Endothelial cell of hepatic sinusoid (primary cell): ENCODE data around the gene SNPH.

Source experiments
- in situ Hi-C: cut with HindIII; loops from 2 replicates; pipeline ENCODE4 v1.10.0; 2017; ENCODE audit warnings: low sequenced_read_pairs

SNPH gene

DNA sequence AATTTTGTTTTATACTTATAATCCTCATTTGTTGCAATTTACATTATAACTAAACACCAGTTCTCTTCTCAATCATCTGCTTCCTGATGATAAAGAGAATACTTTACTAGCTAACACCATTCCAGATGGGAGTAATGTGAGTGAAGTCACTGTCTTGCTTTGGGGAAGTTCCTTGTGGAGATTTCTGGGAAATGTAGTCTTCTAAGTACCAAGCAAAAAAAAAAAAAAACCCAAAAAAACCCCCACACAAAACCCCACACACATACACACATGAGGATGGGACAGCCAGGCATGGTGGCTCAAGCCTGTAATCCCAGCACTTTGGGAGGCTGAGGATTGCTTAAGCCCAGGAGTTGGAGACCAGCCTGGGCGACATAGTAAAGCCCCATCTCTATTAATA is 2.2 kb upstream of the SNPH start:
- in situ Hi-C loops, result no loop called here

DNA sequence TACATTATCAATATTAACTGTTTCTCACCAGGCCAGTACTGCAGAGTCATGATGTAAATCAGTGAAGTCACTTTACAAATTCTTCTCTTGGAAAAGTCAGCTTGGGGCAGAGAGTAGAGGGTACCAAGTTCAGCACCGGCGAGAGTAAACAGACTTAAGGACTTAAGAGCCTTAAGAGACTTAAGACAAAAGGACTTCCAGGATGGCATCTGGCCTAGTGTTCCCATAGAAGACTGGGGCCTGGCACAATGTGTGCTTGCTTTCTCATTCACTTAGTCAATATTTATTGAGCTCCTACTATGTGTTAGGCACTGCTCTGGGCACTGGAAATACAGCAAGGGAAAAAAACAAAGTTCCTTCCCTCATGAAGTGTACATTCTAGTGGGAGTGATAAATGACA is 1.4 kb upstream of the SNPH start:
- in situ Hi-C loops, result no loop called here

DNA sequence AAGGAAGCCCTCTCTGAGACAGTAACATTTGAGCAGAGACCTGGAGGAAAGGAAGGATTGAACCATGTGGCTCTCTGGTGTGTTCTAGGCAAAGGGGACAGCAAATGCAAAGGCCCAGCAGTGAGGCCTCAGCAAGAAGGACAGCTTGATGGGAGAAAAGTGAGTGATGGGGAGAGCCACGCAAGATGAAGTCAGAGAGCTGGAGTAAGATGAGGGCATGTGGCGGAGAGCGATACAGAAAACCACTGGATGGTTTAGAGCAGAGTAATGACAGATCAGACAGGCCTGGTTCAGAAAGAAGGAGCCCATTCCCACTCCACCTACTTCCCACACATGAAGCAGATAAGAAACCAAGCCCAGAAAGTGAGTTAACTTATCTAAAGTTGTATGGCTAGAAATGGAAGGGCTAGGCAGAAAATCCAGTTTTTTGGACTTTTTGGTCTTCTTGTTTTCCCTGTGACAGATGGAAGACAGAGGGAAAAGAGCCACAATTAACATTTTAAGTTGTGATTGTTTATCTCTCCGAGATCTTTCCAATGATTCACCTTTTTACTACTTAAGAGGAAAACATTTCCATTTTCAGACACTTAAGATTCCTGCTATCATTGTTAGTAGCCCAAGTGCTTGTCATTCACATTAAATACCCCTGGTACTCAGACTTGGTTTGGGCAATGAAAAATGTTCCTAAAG is 723 bp upstream of the SNPH start:
- in situ Hi-C loops, result no loop called here

DNA sequence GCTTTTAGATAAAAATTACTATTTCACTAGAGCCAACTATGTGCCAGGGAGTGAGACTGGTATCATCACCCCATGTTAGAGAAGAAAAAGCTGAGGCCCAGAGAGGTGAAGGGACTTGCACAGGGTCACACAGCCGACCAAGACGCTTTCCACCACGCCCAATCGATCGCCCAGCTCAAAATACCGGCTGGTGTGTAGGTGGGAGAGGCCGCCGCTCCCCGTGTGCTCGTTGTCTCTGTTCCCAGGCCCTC is 253 bp upstream of the SNPH start:
- in situ Hi-C loops, result no loop called here

DNA sequence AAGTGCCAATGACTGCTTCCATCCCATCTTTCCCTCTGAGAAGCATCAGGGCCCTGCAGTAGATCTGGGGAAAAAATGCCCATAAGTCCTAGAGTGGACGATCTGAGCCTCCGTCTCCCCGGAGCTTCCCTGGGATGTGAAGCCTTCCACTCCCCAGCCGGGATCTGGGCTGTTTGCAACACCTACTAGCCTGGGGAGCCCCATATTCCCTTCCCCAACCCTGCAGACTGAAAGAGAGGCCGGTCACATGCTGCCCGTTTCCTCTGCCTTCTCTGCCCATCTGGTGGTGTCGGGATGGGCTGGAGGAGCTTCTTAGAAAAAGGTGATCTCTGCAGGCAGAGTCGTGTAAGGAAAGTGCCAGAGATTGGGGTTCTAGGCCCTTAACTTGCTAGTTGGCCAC is 1.1 kb downstream of the SNPH start:
- in situ Hi-C loops, result no loop called here

DNA sequence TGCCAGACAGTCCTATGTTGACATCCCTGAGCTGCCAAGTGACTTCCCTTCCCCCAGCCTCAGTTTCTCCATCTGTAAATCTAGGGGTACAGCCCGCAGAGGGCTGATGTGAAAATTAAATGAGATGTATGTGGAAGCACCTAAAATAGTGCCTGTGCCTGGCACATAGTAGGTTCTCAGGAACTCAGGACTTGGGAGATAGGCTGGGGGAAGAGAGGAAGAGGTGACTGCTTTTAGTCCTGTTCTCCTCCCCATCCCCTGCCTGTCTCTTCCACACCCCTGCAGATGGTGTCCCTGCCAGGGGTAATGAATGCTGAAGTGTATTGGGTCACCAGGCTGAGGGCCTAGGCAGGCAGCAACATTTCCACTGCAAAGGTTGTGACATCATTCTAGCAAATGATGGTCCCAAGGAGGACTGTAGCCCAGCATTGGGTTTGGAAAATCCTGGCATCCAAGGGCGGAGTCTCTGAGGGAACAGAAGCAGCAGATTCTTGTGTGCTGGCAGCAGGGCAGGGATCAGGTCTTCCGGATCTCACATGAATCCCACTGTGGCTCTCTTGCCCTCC is 1.8 kb downstream of the SNPH start:
- in situ Hi-C loops, result no loop called here

DNA sequence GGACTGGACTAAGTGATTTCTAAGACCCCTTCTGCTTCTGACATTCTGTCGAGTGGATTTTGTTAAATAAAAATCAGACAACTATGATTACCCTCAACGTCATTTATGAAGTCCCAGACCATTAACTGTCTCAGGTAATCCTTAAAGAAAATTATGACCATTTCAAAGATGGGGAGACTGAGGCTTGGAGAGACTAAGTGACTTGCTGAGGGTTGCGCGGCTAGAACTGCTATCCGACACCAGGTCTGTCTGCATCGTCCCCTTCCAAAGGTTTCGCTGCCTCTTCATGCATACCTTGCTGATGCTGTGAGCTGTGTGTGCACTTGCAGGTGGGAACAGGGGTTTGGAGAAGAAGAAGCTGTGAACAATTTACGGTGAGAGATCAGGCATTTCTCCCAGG is 3.1 kb downstream of the SNPH start:
- in situ Hi-C loops, result no loop called here

DNA sequence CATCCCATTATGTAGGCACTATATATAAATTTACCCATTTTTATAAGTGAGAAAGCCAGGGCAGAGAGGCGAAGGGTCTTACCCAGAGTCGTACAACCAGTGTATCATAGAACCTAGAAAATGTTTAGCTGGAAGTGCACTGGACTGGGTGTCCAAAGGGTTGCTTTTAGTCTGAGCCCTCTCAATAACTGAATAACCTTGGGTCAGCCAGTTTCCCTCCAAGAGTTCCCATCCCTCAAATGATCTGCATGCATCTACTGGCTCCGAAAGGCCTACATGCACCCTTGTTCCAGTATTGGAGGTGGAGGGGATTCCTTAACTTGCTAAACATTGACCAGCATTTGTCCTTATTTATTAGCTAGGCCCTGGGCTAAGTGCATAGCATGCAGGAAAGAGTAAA is 3.8 kb downstream of the SNPH start:
- in situ Hi-C loops, result no loop called here

DNA sequence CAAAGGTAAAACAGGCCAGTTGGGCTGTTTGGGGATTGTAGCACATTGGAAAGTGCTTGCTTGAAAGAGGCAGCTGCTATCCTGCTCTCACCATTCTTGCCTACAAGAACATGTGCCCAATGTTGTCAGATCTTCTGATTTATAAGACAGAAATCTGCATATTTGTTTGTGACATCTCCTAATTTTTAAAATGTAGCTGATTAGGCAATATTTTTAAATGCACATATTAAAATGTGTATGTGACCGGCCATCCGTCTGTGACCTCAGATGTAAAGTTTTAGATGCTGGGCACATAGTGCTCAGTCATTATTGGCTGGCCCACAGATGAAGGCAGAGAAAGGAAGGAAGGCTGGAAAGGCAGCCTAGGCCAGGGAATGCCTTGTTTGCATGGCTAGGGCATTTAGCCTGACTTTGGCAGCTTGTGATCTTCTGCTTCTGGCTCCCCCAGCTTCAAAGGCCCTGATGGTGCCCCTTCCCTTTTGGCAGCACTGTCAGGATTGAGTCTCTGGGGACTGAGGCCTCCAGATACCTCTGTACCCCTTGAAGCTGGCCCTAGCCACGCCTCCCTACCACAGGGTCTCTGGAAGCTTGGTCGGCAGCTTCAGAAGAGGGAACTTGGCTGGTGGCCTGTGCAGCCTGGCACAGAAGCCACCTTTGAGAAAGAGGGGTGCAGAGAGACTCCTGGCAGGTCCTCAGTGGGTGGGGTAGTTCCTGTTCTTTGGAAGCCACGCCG is 6.4 kb downstream of the SNPH start:
- in situ Hi-C loops, result no loop called here

DNA sequence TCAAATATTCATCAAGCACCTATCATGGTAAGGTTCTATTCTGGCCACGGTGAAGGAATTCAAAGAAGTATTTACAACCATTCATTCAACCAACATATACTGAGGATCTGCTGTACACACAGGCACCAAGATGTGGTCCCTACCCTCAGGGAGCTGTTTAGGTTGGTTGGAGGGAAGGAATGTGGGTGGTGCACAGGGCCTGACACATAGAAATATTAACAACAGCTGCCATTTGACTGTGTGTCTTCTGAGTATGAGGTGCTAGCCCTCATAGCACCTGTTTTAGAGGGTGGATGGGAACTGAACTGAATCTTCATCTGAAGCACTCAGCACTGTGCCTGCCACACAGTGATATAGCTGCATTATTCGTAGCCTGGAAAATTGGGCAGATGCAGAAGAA is 7.3 kb downstream of the SNPH start:
- in situ Hi-C loops, result no loop called here

DNA sequence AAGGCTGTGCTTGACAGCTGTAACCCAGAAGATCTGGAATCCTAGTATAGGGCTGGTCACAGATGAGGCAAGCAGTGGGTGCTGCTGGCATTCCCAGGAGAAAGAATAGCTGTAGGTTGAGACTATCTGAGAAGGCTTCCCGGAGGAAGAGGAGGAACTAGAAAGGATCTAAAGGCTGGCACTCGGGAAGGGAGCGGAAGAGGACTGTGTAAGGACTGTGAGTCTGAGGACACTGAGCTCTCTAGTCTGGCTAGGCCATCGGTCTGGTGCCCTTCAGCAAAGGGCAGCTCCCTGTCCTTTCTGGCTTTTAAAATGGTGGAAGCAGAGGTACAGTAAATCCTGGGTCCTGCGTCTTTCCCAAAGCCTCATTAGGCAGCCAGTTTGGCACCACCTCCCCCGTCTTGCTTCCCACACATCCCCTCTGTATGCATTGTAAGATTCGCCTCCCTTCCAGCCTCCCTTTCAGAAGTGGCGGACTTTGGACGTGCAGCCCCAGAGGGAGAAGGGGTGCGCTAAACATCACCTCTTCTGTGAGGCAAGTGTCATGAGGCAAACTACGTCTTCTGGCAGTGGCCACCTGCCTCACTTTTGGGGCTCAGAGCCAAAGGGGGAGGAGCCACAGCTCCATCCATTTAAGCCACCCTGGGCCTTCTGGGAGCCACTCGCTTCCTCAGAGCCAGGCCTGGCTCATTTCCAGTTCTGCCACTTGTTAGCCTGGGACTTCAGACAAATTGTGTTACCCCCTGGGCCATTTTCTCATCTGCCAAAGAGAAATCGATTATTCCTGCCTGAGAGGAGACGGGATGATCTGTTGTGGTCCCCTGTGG is 8.6 kb downstream of the SNPH start:
- in situ Hi-C loops, result no loop called here

DNA sequence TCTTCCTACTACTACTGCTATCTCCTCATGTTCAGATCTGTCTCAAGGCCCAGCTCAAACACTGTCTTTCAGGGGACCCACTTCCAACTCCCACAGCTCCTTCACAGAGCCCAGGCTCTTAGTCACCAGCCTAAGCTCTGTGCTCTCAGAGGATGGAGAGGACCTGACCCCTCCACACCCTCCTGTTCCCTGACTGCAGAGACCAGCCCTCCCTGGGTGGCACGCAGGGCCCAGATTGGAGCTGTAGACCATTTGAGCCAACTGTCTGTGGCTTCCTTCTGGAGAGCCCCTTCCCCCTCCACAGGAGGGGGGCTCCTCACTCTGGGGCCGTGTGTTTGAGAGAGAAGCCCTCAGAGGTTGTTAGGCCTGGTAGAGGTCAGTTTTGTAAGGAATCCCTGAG is 9.8 kb downstream of the SNPH start:
- in situ Hi-C loops, result no loop called here

DNA sequence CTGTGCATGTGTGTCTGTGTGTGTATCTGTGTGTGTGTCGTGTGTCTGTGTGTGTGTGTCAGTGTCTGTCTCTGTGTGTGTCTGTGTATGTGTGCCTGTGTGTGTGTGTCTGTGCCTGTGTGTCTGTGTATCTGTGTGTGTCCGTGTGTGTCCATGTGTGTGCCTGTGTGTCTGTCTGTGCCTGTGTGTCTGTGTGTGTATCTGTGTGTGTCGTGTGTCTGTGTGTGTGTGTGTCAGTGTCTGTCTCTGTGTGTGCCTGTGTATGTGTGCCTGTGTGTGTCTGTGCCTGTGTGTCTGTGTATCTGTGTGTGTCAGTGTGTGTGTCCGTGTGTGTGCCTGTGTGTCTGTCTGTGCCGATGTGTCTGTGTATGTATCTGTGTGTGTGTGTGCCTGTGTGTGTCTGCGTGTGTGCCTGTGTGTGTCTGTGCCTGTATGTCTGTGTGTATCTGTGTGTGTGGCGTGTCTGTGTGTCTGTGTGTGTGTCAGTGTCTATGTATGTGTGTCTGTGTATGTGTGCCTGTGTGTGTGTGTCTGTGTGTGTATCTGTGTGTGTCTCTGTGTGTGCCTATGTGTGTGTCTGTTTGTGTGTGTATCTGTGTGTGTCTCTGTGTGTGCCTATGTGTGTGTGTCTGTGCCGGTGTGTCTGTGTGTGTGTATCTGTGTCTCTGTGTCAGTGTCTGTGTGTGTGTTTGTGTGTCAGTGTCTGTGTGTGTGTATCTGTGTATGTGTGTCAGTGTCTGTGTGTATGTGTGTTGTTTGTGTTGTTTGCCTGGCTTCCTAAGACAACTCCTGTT is 11.6 kb downstream of the SNPH start:
- in situ Hi-C loops, result no loop called here

DNA sequence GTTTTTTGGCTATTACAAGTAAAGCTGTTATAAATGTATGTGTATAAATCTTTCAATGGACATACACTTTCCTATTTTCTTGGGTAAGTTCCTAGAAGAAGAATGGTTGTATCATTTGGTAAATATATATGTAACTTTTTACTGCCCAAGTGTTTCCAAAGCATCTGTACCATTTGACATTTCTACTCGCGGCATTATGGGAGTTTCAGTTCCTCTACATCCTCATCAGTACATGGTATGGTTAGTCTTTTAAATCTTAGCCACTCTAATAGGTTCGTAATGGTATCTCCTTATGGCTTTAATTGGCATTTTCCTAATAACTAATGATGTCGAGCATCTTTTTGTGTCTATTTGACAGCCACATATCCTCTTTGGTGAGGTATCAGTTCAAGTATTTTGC is 12.9 kb downstream of the SNPH start:
- in situ Hi-C loops, result no loop called here

DNA sequence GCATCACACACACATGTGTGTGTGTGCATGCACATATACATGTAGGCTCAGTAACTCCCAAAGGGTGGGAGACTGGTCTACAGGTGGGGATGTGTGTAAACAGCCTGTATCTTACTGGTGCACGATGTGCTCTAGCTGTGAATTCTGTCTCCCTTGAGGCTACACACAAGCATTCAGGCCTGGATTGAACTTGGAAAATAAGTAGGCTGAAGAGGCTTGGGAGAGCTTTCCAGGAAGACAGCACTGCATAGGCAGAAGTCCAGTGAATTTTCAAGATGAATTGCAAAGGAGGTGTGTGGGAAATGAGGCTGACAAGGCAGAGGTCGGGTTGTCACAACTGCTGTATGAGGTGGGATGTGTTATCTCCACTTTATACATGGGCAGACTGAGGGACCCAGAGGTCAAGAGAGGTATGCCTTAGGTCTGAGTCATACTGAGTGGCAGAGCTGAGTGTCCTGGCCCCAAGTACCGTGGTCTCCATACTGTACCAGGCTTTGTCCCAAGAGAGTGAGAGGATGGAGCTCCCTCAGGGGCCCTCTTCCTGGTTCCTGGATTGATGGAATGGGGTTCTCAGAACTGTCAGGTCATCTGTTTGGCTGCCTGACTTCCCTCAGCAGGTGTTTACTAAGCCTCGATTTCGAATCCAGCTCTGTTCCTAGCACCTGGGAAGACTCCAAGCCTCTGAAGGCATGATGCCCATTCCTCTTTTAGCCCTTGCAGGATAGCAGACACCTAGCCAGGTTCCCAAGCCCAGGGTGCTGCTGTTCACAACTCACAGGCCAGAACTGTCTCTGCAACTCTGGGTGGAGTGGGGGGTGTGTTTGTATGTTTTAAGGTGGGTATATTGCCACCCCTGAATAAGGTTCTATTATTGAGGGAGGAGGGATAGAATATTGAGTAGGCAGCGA is 14.4 kb downstream of the SNPH start:
- in situ Hi-C loops, result no loop called here

DNA sequence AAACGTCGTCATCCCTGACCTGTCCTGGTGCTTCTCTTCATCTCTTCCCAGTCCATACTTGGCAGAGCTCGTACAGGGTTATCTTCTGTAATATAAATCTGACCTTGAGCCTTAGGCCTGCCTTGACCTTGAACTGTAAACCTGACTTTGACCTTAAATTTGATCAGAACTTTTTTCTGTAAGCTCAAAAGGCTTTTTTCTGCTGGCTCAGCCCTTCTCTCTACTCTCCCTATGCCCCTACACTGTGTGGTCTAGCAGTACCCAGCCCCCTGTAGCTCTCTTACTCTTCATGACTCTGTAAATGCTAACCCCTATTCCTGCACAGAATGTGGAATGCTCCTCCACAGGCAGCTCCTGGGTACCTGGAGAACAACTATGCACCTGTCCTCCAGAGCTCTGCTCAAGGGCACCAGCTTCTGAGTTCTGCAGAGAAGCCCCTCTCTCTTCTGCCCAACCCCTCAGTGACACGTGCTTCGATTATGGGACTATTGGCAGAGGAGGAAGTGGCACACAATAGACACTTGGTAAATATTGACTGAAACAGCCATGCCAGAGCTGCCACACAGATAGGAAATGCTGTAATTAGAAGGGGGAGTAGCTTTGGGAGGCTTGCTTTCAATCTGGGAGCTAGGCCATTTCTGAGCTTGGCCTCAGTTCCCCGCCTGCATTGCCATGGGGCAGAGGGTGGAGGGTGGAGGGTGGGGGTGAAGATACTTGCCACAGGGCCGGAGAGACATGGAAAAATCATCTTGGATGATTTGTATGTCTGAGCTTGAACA is 15.4 kb downstream of the SNPH start:
- in situ Hi-C loops, result no loop called here

DNA sequence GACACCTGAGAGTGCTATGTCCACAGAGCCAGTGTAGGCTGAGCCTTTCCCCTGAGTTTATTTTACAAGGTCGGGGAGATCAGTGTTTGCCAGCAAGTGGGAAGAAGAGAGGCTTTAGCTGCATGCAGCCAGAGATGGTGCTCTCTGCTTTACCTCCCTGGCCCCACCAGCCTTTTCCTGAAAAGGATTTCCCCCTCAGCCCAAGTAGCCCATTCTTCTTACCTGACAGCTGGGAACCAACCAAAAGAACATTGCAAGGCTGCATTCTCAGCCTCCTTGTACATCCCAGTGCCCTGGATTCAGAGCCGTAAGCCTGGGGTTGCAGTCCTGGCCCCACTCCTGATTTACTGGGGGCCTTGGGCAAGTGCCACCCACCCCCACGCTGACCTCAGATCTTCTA is 16.9 kb downstream of the SNPH start:
- in situ Hi-C loops, result no loop called here

DNA sequence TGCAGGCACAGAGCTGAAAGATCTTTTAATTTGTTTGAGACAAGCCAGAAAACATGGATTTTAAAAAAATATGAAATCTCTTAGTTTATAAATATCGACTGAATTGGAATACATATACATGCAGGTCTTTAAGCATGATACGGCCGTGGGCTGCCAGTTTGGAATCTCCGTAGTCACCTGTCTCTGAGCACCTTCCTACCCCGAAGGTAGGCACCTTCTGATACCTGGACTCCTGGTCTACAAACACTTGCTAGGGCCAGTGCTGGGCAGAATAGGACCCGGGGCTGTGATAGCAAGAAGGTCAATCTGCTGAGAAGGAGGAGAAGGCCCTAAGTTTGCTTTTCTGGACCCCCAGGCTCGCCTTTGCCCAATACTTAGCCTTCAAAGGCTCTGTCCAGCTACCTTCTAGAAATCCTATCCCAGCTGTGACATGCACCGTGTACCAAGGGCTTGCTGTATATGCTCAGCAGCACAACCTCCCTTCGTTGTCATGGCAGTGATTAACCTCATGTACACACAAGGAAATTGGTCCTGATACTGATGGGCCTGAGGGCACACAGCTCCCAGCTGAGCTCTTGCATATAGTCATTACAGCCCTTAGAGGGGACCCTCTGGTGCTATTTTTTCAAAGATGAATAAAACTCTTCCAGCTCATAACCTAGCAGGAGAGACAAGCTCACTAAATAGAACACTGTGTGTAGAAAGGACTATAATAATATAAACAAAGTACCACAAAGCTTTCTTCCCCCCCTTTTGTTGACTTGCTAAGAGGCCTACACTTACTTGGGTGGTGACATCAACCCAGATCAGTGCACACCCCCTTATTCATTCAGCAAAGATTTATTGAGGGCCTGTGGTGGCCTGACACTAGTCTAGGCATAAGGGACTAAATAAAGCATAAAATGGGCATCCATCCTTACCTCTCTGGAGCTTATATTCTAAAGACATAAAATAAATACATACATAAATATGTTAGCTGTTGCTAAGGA is 17.7 kb downstream of the SNPH start:
- in situ Hi-C loops, result no loop called here
